ENCODE results near the gene AGMAT.
A peak's percentile ranks its signal among the peaks of the same experiment; 100 is the strongest.

The AGMAT gene

DNA sequence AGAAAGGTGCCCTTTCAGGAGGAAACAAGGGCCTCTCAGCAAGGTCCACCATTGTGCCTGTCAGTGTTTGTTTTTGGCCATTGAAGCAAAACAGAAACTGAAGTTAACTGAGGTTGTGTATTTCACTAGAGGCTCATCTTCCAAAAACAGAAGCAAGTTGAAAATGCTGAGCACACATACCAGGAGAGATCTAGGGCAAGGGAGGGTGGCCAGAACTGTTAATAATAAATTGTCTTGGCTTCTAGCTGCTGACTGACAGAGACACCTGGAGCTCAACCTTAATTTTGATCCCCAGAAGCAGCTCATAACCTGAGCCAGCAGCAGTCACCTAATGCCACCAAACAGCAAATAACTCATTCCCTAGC lies 5.2 kb downstream of the AGMAT start:
- peak overlapping the region; percentile 66 to 92 (median 88) for H3K27ac Mint-ChIP-seq
- peaks cover 6% of the 10 kb centered on the region for H3K36me3 Mint-ChIP-seq (ENCODE audit: low read depth)
- H3K4me3 Mint-ChIP-seq: peak overlapping the region in 1 of 3 experiments; percentile 22
- H3K27me3 Mint-ChIP-seq (ENCODE audit: low read depth): peaks cover 8% of the 10 kb centered on the region
- peaks cover 34% of the 10 kb centered on the region for H3K4me1 Mint-ChIP-seq
- no peaks in the 10 kb centered on the region for H3K9me3 Mint-ChIP-seq
- TF ChIP-seq, protein P1, sequence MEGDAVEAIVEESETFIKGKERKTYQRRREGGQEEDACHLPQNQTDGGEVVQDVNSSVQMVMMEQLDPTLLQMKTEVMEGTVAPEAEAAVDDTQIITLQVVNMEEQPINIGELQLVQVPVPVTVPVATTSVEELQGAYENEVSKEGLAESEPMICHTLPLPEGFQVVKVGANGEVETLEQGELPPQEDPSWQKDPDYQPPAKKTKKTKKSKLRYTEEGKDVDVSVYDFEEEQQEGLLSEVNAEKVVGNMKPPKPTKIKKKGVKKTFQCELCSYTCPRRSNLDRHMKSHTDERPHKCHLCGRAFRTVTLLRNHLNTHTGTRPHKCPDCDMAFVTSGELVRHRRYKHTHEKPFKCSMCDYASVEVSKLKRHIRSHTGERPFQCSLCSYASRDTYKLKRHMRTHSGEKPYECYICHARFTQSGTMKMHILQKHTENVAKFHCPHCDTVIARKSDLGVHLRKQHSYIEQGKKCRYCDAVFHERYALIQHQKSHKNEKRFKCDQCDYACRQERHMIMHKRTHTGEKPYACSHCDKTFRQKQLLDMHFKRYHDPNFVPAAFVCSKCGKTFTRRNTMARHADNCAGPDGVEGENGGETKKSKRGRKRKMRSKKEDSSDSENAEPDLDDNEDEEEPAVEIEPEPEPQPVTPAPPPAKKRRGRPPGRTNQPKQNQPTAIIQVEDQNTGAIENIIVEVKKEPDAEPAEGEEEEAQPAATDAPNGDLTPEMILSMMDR (IDR thresholded peaks at IDR 0.05; ENCODE audit: unreplicated experiment in 3 of 3): no peak

DNA sequence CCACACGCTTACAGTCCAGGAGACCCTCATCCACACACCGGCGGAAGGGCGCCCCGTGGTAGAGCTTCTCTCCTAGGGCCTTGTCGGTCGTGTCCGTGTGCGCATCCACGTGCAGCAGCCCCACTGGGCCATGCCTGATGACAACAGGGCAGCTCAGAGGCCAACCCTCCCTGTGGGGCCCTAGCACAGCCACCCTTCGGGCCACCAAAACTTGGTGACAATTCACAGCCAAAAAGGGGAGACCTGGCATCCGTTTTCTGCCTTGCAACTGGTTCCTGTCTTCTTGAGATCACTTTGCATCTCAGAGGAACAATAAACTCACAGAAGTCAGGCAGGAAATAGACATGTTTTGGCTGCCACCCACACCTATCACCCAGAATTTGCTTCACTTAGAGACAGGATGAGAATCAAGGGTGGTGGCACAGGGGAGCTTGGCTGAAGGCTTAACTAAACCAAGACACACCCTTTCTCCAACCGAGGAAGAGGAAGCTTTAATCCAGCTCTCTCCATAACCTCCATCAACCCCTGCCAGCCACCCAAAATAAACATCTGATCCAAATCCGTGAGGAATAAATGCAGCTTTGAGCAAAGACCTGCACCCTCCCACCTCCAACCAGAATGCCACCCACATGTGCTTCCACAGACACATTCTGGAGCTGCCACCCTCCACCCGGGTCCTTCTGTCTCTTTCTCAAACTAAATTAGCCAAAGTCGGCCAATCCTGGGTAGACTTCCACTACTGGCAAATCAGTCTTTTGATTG lies 5.7 kb downstream of the AGMAT start:
- Mint-ChIP-seq H3K9me3 (no peaks in the 10 kb centered on the region), H3K4me1 (peaks cover 34% of the 10 kb centered on the region), H3K27me3 (ENCODE audit: low read depth) (peaks cover 8% of the 10 kb centered on the region), H3K36me3 (ENCODE audit: low read depth) (peaks cover 8% of the 10 kb centered on the region), H3K4me3 (no peak overlapping the region), H3K27ac (peak overlapping the region; percentile 66 to 92 (median 88))
- TF ChIP-seq, protein P1 (IDR thresholded peaks at IDR 0.05; ENCODE audit: unreplicated experiment in 3 of 3): no peak

DNA sequence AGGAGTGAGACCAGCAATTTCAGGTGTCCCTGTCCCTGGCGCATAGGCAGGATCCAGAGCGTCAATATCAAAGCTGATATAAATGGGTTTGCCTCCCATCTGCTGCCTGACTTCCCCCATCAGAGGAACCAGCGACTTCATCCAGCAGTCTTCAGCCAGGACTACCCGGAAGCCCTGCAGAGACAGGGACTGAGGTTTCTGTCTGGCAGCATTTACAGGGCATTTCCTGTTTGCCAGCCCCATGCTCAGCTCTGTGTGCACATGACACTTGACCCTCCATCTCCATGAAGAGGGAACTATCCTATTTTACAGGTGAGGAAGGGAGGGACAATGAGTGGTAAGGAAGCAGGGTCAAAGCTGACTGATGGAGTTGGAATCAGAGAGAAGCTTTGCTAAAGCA lies 7.2 kb downstream of the AGMAT start:
- Mint-ChIP-seq H3K4me3 (no peak overlapping the region), H3K9me3 (no peaks in the 10 kb centered on the region), H3K27ac (no peak overlapping the region), H3K36me3 (ENCODE audit: low read depth) (peaks cover 8% of the 10 kb centered on the region), H3K27me3 (ENCODE audit: low read depth) (no peaks in the 10 kb centered on the region), H3K4me1 (peaks cover 26% of the 10 kb centered on the region)
- TF ChIP-seq, protein P1 (IDR thresholded peaks at IDR 0.05; ENCODE audit: unreplicated experiment in 3 of 3): no peak

DNA sequence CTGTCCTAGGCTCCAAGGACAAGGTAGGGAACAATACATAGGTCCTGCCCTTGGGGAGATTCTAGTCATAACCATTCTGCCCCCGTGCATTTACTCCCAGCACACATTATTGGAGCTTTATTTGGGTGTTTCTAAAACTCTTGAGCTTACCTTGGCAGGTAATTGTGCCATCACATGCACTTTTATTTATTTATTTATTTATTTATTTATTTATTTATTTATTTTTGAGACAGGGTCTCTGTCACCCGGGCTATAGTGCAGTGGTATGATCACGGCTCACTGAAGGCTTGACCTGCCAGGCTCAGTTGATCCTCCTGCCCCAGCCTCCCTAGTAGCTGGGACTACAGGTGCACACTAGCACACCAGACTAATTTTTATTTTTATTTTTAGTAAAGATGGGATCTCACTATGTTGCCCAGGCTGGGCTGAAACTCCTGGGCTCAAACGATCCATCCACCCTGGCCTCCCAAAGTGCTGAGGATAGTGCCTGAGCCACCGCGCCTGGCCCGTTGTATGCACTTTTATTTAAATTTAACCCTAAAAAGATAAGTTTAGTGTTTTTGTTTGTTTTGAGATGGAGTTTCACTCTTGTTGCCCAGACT lies 9.2 kb downstream of the AGMAT start:
- no peak overlapping the region for H3K4me3 Mint-ChIP-seq
- peaks cover 34% of the 10 kb centered on the region for H3K4me1 Mint-ChIP-seq
- no peaks in the 10 kb centered on the region for H3K27me3 Mint-ChIP-seq (ENCODE audit: low read depth)
- peaks cover 15% of the 10 kb centered on the region for H3K36me3 Mint-ChIP-seq (ENCODE audit: low read depth)
- TF ChIP-seq, protein P1 (IDR thresholded peaks at IDR 0.05; ENCODE audit: unreplicated experiment in 3 of 3): no peak
- H3K27ac Mint-ChIP-seq: no peak overlapping the region
- no peaks in the 10 kb centered on the region for H3K9me3 Mint-ChIP-seq

DNA sequence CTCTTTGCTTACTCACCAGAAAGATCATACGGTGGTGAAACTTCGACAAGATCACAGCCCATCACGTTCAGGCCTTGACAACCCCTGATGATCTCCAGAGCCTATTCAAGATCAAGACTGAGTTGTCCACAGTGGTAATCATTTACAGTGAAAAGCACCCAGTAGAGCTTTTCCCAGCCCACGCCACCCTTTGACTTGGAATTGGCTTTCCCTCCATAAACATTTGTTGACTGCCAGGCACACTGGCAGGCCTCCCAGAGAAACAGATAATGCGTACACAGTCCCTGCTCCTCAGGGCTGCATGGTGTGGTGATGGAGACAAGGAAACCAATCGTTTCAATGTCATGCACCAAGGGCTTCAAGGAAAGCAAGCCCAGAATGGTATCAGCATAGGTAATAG lies 10.1 kb downstream of the AGMAT start:
- Mint-ChIP-seq H3K27ac (peak overlapping the region; percentile 54 to 80 (median 75)), H3K9me3 (no peaks in the 10 kb centered on the region), H3K27me3 (ENCODE audit: low read depth) (no peaks in the 10 kb centered on the region), H3K36me3 (ENCODE audit: low read depth) (peaks cover 23% of the 10 kb centered on the region), H3K4me1 (peaks cover 31% of the 10 kb centered on the region), H3K4me3 (peak overlapping the region in 1 of 3 experiments; percentile 12)
- TF ChIP-seq, protein P1 (IDR thresholded peaks at IDR 0.05; ENCODE audit: unreplicated experiment in 3 of 3): no peak
